NCI-H82 (cell line): ENCODE measurements around the gene ABHD8.
"Not testable (repeated sequence)": the region's sequence is repeated elsewhere in the genome, so short reads cannot be mapped to it uniquely, and the experiment has no call there.

Experiments used
- DNase-seq: peaks from one replicate; lab custom pipeline; 2025; lab: John Stamatoyannopoulos, UW

ABHD8 gene

DNA sequence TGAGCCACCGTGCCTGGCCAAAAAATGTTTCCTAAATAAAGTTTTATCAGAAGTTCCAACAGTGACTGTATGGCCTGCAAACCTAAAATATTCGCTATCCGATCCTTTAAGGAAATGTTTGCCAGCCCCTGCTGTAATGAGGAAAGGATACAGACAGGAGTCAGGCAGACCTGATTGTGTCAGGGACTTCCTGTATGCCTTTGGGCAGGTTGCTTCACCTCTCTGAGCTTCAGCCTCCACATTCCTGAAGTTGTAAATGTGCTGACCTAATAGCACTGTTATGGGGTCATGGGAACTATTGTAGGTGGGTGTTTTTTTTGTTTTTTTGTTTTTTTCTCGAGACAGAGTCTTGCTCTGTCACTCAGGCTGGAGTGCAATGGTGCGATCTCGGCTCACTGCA is 6.2 kb downstream of the ABHD8 start:
- no peak for DNase-seq

DNA sequence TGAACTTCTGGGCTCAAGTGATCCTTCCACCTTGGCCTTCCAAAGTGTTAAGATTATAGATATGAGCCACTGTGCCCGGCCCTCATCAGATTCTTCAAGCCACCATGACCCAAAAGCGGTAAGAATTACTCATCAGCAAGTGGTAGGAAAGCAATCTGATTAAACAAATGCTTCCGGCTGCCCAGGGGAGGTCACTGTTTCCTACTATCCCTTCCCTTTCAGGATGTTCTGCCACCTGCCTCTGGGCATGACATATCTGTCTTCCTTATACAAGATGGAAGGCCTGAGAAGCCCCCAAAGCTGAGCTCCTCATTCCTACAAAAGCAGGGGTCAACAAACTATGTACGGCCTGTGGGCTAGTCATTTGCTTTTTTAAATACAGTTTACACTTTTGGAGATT is 7.0 kb downstream of the ABHD8 start:
- peak; percentile 42 for DNase-seq

DNA sequence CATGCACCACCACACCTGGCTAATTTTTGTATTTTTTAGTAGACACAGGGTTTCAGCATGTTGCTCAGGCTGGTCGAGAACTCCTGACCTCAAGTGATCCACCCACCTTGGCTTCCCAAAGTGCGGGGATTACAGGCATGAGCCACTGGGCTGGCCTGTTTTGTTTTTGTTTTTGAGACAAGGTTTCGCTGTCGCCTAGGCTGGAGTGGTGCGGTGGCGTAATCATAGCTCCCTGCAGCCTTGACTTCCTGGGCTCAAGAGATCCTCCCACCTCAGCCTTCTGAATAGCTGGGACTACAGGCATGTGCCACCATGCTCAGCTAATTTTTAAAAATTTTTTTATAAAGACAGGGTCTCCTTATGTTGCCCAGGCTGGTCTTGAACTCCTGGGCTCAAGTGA is 7.7 kb downstream of the ABHD8 start:
- not testable (repeated sequence) for DNase-seq

DNA sequence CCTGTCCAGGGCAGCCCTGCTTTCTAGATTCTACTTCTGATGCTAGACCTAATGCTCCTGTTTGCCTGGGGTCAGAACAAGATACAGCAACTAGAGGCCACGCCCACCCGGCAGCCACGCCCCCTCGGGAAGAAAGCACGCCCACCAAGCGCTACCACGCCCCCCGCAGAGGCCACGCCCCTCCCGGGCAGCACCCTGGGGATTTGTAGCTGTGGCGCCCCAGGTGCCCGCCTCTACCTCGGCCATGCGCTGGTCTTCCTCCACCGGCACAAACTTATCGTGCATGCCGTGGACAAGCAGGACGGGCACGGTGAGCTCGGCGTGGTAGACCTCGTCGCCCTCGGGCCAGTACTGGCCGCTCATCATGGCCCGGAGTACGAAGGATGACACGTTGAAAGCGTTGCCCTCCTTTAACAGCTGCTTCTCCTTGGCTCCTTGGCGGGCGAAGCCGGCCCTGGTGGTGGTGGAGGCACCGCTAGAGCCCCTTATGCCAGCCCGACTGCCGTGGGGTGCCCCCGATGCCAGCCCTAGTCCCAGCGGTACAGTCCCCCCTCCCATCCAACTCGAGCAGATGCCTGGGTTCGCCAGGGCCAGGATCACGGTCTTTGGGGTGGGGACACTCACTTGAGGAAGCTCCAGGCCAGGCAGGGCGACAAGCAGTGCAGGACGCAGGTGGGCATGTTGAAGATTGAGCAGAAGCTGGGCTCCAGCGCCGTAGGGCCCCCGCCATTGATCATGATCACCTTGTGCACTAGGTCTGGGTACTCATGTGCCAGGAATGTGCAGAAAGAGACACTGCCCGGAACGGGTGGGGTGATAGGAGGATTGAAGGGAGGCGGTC is 9.0 kb downstream of the ABHD8 start:
- peak; percentile 70 for DNase-seq

DNA sequence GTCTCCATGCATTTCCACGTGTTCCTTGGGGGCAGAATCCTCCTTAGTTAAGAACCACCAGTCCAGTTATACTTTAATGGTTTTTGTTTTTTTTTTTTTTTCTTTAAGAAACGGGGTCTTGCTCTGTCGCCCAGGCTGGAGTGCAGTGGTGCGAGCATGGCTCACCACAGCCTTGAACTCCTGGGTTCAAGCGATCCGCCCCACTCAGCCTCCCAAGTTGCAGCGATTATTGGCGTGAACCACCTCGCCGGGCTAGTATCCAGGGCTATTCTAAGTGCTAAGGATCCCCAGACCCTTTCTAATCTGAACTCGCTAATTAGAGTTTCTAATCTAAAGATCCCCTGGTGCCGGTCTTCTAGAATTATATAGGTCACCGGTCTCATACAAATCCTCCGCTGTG is 9.6 kb downstream of the ABHD8 start:
- no peak for DNase-seq

GRCh38 chr19:17292301-17293074 is 10.7 kb downstream of the ABHD8 start:
- DNase-seq: peak; percentile 97

GRCh38 chr19:17289489-17289888 is 13.7 kb downstream of the ABHD8 start:
- DNase-seq: peak; percentile 96

GRCh38 chr19:17286752-17287151 is 16.5 kb downstream of the ABHD8 start:
- no peak for DNase-seq

GRCh38 chr19:17286263-17286662 is 17.0 kb downstream of the ABHD8 start:
- DNase-seq: no peak

- DNase-seq: no peak
These were observed 17.6 kb downstream of the ABHD8 start for GRCh38 chr19:17285415-17286135.

- no peak for DNase-seq
These were observed 19.7 kb downstream of the ABHD8 start for GRCh38 chr19:17283504-17283996.

DNA sequence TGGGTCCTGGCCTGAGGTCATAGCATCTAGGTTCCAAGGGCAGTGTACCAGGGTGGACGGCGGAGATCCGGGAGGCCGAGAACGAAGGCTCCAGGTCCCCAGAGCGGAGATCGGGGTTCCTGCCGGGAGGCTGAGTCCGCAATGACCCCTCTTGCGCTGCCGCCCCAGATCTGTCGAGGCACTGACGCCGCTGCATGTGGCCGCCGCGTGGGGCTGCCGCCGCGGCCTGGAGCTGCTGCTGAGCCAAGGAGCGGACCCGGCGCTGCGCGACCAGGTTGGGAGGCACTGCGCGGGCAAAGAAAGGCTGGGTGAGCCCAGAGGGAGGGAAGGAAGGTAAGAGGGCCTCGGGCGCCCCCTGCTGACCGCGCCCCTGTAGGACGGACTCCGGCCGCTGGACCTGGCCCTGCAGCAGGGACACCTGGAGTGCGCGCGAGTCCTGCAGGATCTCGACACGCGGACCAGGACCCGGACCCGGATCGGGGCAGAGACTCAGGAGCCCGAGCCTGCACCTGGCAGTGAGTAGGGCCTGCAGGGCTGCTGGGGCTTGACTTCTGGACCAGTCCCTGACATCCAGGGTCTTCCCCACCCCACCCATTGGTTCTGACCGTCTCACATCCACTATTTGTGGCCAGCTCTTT is 20.6 kb downstream of the ABHD8 start:
- DNase-seq: peak; percentile 98

- DNase-seq: peak; percentile 81
These were observed 21.6 kb downstream of the ABHD8 start, which contains the start of gene ANKLE1 for GRCh38 chr19:17281391-17282304. Gene ANKLE1, plus strand, starts transcription at chr19:17281901. Its CDS starts 20 bp downstream, at chr19:17281921.

- DNase-seq: no peak
These were observed 23.8 kb downstream of the ABHD8 start for GRCh38 chr19:17279436-17279835.

GRCh38 chr19:17275441-17276175 is 27.6 kb downstream of the ABHD8 start:
- no peak for DNase-seq

DNA sequence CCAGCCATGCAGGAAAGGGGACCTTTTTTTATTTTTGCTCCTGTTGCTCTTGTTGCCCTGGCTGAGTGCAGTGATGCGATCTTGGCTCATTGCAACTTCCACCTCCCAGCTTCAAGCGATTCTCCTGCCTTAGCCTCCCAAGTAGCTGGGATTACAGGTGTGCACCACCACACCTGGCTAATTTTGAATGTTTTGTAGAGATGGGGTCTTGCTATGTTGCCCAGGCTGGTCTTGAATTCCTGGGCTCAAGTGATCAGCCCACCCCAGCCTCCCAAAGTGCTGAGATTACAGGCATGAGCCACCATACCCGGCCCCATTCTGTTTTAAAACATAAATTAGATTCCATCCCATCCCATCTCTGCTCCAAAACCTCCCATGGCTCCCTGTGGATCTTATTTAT is 28.3 kb downstream of the ABHD8 start:
- DNase-seq: not testable (repeated sequence)

- DNase-seq: no peak
These were observed 34.5 kb downstream of the ABHD8 start for GRCh38 chr19:17268754-17269153.

DNA sequence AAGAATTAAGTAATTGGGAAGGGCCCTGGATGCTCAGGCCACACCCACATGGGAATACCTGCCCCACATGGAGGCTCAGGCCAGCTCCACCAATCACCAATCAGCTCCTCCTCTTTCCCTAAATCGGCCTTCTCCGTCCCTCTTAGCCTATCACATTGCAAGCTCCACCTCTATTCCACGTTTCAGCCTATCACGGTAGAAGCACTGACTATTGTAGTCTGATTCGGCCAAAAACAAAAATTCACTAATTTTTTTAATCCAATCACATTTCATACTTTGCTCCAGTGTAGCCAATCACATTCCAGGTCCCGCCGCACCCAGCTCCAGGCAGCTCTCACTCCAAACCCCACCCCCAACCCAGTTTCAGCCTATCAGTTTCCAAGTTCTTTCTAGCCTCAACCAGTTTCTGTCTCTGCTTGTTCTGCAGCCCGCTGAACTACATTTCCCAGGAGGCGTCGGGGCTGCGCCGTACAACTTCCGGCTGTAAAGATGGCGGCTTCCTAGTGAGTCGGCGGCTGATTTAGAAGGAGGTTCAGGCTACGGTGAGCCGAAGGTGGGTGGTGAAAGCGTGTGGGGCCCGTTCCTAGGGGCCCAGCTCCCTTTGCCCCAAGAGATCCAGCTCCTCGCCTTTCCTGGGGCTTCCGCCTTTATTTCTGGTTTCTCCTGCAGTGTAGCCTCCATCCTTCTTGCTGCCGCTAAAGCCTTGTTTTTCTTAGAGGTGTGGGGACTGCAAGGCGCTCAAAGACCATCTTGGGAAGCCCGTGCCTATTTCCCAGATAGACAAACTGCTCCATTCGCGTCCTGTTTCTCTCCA is 36.0 kb downstream of the ABHD8 start, which contains the start of gene BABAM1:
TSS of gene BABAM1 (plus strand) at position 469 of the 814 bp plus-strand sequence. CDS start 1,364 bp downstream, outside the sequence.
- peak; percentile 100 for DNase-seq

DNA sequence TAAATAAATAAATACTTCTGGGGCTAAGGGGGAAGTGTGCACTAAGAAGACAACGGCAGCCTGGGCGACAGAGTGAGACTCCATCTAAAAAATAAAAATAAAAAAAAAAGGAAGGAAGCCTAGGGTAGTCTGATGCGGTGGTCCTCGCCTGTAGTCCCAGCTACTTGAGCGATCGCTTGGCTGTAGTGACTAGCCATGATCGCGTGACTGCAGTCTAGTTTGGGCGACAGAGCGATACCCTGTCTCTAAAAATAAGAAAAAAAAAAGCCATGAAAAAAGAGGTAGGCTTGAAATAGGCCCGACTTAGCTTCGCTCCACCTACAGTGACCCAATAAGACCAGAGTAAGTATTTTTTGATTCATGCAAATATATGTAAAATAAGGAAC is 36.6 kb downstream of the ABHD8 start:
- no peak for DNase-seq
